Neural cell (in vitro differentiated cells): ENCODE measurements around the gene TNS3. TPM values are rescaled to one million over a fixed set of nuclear protein-coding genes. Genes with fewer than 3 reads are reported as not detected.

ENCODE experiments used
- H2AFZ ChIP-seq: fragments of 200-600, 300-800 bp; sonication (generic), shearing (Covaris generic); 2 replicates; pipeline ENCODE4 v1.6.0; 2014; ENCODE audit warnings: low read depth, mild to moderate bottlenecking, antibody characterized with exemption, low read length, moderate library complexity
- H3F3A ChIP-seq: fragments of 200-600 bp; shearing (Covaris generic); 2 replicates; pipeline ENCODE4 v1.6.1; 2016; ENCODE audit warnings: mild to moderate bottlenecking, moderate library complexity, mixed read lengths, antibody characterized with exemption, low read length; ENCODE audit not compliant: insufficient read depth, poor library complexity, severe bottlenecking
- H3K27ac ChIP-seq: fragments of 200-600, 300-800 bp; sonication (generic), shearing (Covaris generic); 2 replicates; pipeline ENCODE4 v1.5.1; 2014; ENCODE audit warnings: mild to moderate bottlenecking, low read length, moderate library complexity
- H3K27me3 ChIP-seq: fragments of 300-800, 200-600 bp; sonication (generic), shearing (Covaris generic); 2 replicates; pipeline ENCODE4 v1.6.0; 2014; ENCODE audit warnings: mild to moderate bottlenecking, low read depth, low read length, moderate library complexity; ENCODE audit not compliant: insufficient read depth
- H3K36me3 ChIP-seq: fragments of 300-800, 200-600 bp; sonication (generic), shearing (Covaris generic); 2 replicates; pipeline ENCODE4 v1.5.1; 2014; ENCODE audit warnings: mild to moderate bottlenecking, antibody characterized with exemption, low read length, moderate library complexity; ENCODE audit not compliant: insufficient read depth
- H3K4me2 ChIP-seq: fragments of 300-800, 200-600 bp; sonication (generic), shearing (Covaris generic); 2 replicates; pipeline ENCODE4 v1.6.0; 2014; ENCODE audit warnings: mild to moderate bottlenecking, low read length
- H3K4me3 ChIP-seq: fragments of 300-800, 200-600 bp; sonication (generic), shearing (Covaris generic); 2 replicates; pipeline ENCODE4 v1.5.1; 2014; ENCODE audit warnings: mild to moderate bottlenecking, low read length, moderate library complexity
- H3K79me2 ChIP-seq: fragments of 200-600 bp; shearing (Covaris generic); replicated peaks from 2 replicates; pipeline ENCODE4 v1.6.0; 2014; ENCODE audit warnings: mild to moderate bottlenecking, low read length, moderate library complexity; ENCODE audit not compliant: insufficient read depth
- H3K9ac ChIP-seq: fragments of 300-800, 200-600 bp; sonication (generic), shearing (Covaris generic); 2 replicates; pipeline ENCODE4 v1.6.1; 2016; ENCODE audit warnings: mild to moderate bottlenecking, low read length, mixed read lengths
- H3K9me2 ChIP-seq: fragments of 200-600 bp; shearing (Covaris generic); 2 replicates; pipeline ENCODE4 v1.6.1; 2016; ENCODE audit warnings: mild to moderate bottlenecking, low read length, mixed read lengths; ENCODE audit not compliant: insufficient read depth
- H3K9me3 ChIP-seq: fragments of 200-600, 300-800 bp; sonication (generic), shearing (Covaris generic); 2 replicates; pipeline ENCODE4 v1.6.1; 2016; ENCODE audit warnings: mild to moderate bottlenecking, mixed run types, low read length, moderate library complexity, mixed read lengths
- H4K20me1 ChIP-seq: fragments of 200-600 bp; shearing (Covaris generic); 2 replicates; pipeline ENCODE4 v1.6.1; 2016; ENCODE audit warnings: mild to moderate bottlenecking, mixed run types; ENCODE audit not compliant: insufficient read depth
- EP300 ChIP-seq: fragments of 450-650 bp; conservative IDR thresholded peaks from 2 replicates; pipeline ENCODE4 v1.6.1; 2014; ENCODE audit warnings: antibody characterized with exemption, mild to moderate bottlenecking, moderate library complexity; ENCODE audit not compliant: poor library complexity, severe bottlenecking
- MXI1 ChIP-seq: fragments of 450-650 bp; conservative IDR thresholded peaks from 2 replicates; pipeline ENCODE4 v1.6.1; 2014; ENCODE audit warnings: antibody characterized with exemption, mild to moderate bottlenecking; ENCODE audit not compliant: poor library complexity, severe bottlenecking
- POLR2AphosphoS5 ChIP-seq: IDR thresholded peaks from 2 replicates; pipeline ENCODE4 v1.6.1; 2012
- RAD21 ChIP-seq: fragments of 450-650 bp; conservative IDR thresholded peaks from 2 replicates; pipeline ENCODE4 v1.6.1; 2014; ENCODE audit warnings: antibody characterized with exemption, mild to moderate bottlenecking, moderate library complexity
- REST ChIP-seq: IDR thresholded peaks from 2 replicates; pipeline ENCODE4 v1.6.1; 2012; ENCODE audit warnings: borderline replicate concordance
- SMC3 ChIP-seq: fragments of 450-650 bp; conservative IDR thresholded peaks from 2 replicates; pipeline ENCODE4 v1.6.1; 2014; ENCODE audit warnings: antibody characterized with exemption, mild to moderate bottlenecking, moderate library complexity; ENCODE audit not compliant: poor library complexity
- TAF1 ChIP-seq: IDR thresholded peaks from 2 replicates; pipeline ENCODE4 v1.6.1; 2012; ENCODE audit warnings: low read depth
- polyA plus RNA-seq: library from polyadenylated mRNA; depleted of rRNA; stranded (reverse); fragments of >200 nt; gene quantifications from 2 replicates; pipeline ENCODE4 v1.2.3, GENCODE V29; 2014

Gene TNS3
- polyA plus RNA-seq, 1 donor from 2014 or later, result 0.58 TPM

- no peak overlapping the region for H2AFZ ChIP-seq
- no peak overlapping the region for H3K27ac ChIP-seq
- H3K4me2 ChIP-seq, result no peak overlapping the region
- H3K4me3 ChIP-seq, result no peak overlapping the region
- H3F3A ChIP-seq, result no peaks in the 10 kb centered on the region
- H3K9me3 ChIP-seq, result no peaks in the 10 kb centered on the region
- TF ChIP-seq MXI1 (no peak), RAD21 (no peak)
- no peaks in the 10 kb centered on the region for H4K20me1 ChIP-seq
- no peaks in the 10 kb centered on the region for H3K27me3 ChIP-seq
- H3K9me2 ChIP-seq, result no peaks in the 10 kb centered on the region
- H3K79me2 ChIP-seq, result no peaks in the 10 kb centered on the region
- no peak overlapping the region for H3K9ac ChIP-seq
- H3K36me3 ChIP-seq, result no peaks in the 10 kb centered on the region
Measured at GRCh38 chr7:47385536-47386125, 196.3 kb downstream of the TNS3 start.

- Histone ChIP-seq H3K79me2 (no peaks in the 10 kb centered on the region), H3F3A (no peaks in the 10 kb centered on the region), H3K4me3 (no peak overlapping the region), H3K4me2 (no peak overlapping the region), H3K36me3 (no peaks in the 10 kb centered on the region), H2AFZ (no peak overlapping the region), H3K27me3 (no peaks in the 10 kb centered on the region), H3K27ac (no peak overlapping the region), H3K9me3 (no peaks in the 10 kb centered on the region), H3K9me2 (no peaks in the 10 kb centered on the region), H4K20me1 (no peaks in the 10 kb centered on the region), H3K9ac (no peak overlapping the region)
- no peak for TF ChIP-seq REST
- no peak for TF ChIP-seq POLR2AphosphoS5
Measured at GRCh38 chr7:47384755-47385535, 197.0 kb downstream of the TNS3 start.

GRCh38 chr7:47383696-47384445 lies 198.0 kb downstream of the TNS3 start:
- no peaks in the 10 kb centered on the region for H3K27me3 ChIP-seq
- H3K27ac ChIP-seq, result no peak overlapping the region
- H4K20me1 ChIP-seq, result no peaks in the 10 kb centered on the region
- no peaks in the 10 kb centered on the region for H3F3A ChIP-seq
- H3K36me3 ChIP-seq, result no peaks in the 10 kb centered on the region
- H3K9ac ChIP-seq, result no peak overlapping the region
- H3K79me2 ChIP-seq, result no peaks in the 10 kb centered on the region
- H3K4me2 ChIP-seq, result no peak overlapping the region
- no peaks in the 10 kb centered on the region for H3K9me3 ChIP-seq
- H3K4me3 ChIP-seq, result no peak overlapping the region
- TF ChIP-seq EP300 (no peak), SMC3 (no peak), TAF1 (no peak), MXI1 (no peak)
- no peak overlapping the region for H2AFZ ChIP-seq
- H3K9me2 ChIP-seq, result no peaks in the 10 kb centered on the region
